Mesendoderm (in vitro differentiated cells): ENCODE measurements around the gene MAP2K7.

Source experiments
- DNase-seq: peaks from one replicate; pipeline ENCODE4 v3.0.0; 2013
- H2AK5ac ChIP-seq: 2 replicates; pipeline ENCODE4 v1.6.1; 2013; ENCODE audit warnings: low read length, inconsistent platforms
- H2BK120ac ChIP-seq: 2 replicates; pipeline ENCODE4 v1.6.1; 2013; ENCODE audit warnings: low read depth, mild to moderate bottlenecking, low read length, moderate library complexity, mixed read lengths
- H2BK15ac ChIP-seq: replicated peaks from 2 replicates; pipeline ENCODE4 v1.6.1; 2013; ENCODE audit warnings: low read depth, mild to moderate bottlenecking, moderate library complexity
- H2BK5ac ChIP-seq: 2 replicates; pipeline ENCODE4 v1.6.1; 2013; ENCODE audit warnings: low read length, inconsistent platforms
- H3K18ac ChIP-seq: 2 replicates; pipeline ENCODE4 v1.6.1; 2013; ENCODE audit warnings: mild to moderate bottlenecking, low read length, mixed read lengths
- H3K23ac ChIP-seq: one replicate; pipeline ENCODE4 v1.6.1; 2013; ENCODE audit warnings: low read length
- H3K27ac ChIP-seq: 2 replicates; pipeline ENCODE4 v1.5.1; 2013; ENCODE audit warnings: low read depth, mild to moderate bottlenecking, inconsistent platforms, low read length, moderate library complexity
- H3K27me3 ChIP-seq: 2 replicates; pipeline ENCODE4 v1.6.1; 2013; ENCODE audit warnings: low read length, control low read depth, mild to moderate bottlenecking, inconsistent platforms; ENCODE audit not compliant: insufficient read depth, poor library complexity
- H3K36me3 ChIP-seq: 2 replicates; pipeline ENCODE4 v1.6.1; 2013; ENCODE audit warnings: low read length, inconsistent platforms; ENCODE audit not compliant: control insufficient read depth, insufficient read depth
- H3K4ac ChIP-seq: one replicate; pipeline ENCODE4 v1.6.1; 2013; ENCODE audit warnings: low read depth, mild to moderate bottlenecking, low read length, moderate library complexity
- H3K4me1 ChIP-seq: 2 replicates; pipeline ENCODE4 v1.6.1; 2013; ENCODE audit warnings: low read depth, low read length, inconsistent platforms; ENCODE audit not compliant: control insufficient read depth
- H3K4me2 ChIP-seq: 2 replicates; pipeline ENCODE4 v1.6.1; 2013; ENCODE audit warnings: low read length
- H3K4me3 ChIP-seq: 2 replicates; pipeline ENCODE4 v1.5.1; 2013; ENCODE audit warnings: mild to moderate bottlenecking, low read length
- H3K56ac ChIP-seq: one replicate; pipeline ENCODE4 v1.6.1; 2013; ENCODE audit warnings: low read length
- H3K79me1 ChIP-seq: 2 replicates; pipeline ENCODE4 v1.6.1; 2013; ENCODE audit warnings: low read length, inconsistent platforms
- H3K79me2 ChIP-seq: 2 replicates; pipeline ENCODE4 v1.6.1; 2013; ENCODE audit warnings: mild to moderate bottlenecking, low read length; ENCODE audit not compliant: control insufficient read depth, insufficient read depth
- H3K9ac ChIP-seq: 2 replicates; pipeline ENCODE4 v1.6.1; 2013; ENCODE audit warnings: low read length, inconsistent platforms
- H4K5ac ChIP-seq: one replicate; pipeline ENCODE4 v1.6.1; 2013; ENCODE audit warnings: low read length
- H4K8ac ChIP-seq: one replicate; pipeline ENCODE4 v1.6.1; 2013; ENCODE audit warnings: low read depth, mild to moderate bottlenecking, control low read depth, low read length, moderate library complexity
- WGBS: extraction: QIAGEN DNeasy Blood & Tissue Kit; methylation state at CpG from one replicate; pipeline ENCODE4 v1.1.7; 2013; ENCODE audit warnings: low lambda C conversion rate, missing lambda C conversion rate; ENCODE audit not compliant: insufficient coverage; ENCODE audit errors: extremely low coverage; 5-methylcytosine and 5-hydroxymethylcytosine counted together

The MAP2K7 gene

DNA sequence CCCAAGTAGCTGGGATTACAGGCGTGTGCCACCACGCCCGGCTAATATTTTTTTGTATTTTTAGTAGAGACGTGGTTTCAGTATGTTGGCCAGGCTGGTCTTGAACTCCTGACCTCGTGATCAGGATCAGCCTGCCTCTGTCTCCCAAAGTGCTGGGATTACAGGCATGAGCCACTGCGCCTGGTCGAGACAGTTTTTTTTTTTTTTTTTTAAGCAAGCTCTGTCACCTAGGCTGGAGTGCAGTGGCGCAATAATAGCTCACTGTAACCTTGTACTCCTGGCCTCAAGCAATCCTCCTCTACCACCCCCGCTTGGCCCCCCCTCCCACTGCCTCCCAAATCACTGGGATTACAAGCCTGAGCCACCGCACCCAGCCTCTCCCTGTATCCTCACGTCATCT, 6.4 kb upstream of the MAP2K7 start:
- Histone ChIP-seq H2BK120ac (no peak overlapping the region), H3K56ac (no peak overlapping the region), H3K9ac (no peak overlapping the region), H3K27me3 (no peaks in the 10 kb centered on the region), H3K4me3 (no peak overlapping the region), H3K4me2 (no peak overlapping the region), H2BK15ac (no peak overlapping the region), H3K18ac (no peak overlapping the region), H3K79me2 (no peaks in the 10 kb centered on the region), H2AK5ac (no peak overlapping the region), H4K8ac (no peak overlapping the region), H3K79me1 (no peaks in the 10 kb centered on the region), H2BK5ac (no peak overlapping the region), H3K4me1 (no peaks in the 10 kb centered on the region), H3K36me3 (no peaks in the 10 kb centered on the region), H4K5ac (no peak overlapping the region), H3K4ac (no peak overlapping the region), H3K23ac (no peak overlapping the region), H3K27ac (no peak overlapping the region)
- WGBS = no CpG with 5 or more reads among the region's 11 CpGs
- DNase-seq = no peak

- Histone ChIP-seq H3K79me1 (no peaks in the 10 kb centered on the region), H4K5ac (no peak overlapping the region), H3K36me3 (no peaks in the 10 kb centered on the region), H3K4me1 (peaks cover 4% of the 10 kb centered on the region), H2BK120ac (no peak overlapping the region), H3K27ac (no peak overlapping the region), H3K56ac (no peak overlapping the region), H3K4ac (no peak overlapping the region), H3K9ac (no peak overlapping the region), H3K18ac (no peak overlapping the region), H3K79me2 (no peaks in the 10 kb centered on the region), H3K23ac (no peak overlapping the region), H3K4me2 (no peak overlapping the region), H3K4me3 (no peak overlapping the region), H2AK5ac (no peak overlapping the region), H3K27me3 (no peaks in the 10 kb centered on the region), H4K8ac (no peak overlapping the region), H2BK5ac (no peak overlapping the region), H2BK15ac (no peak overlapping the region)
- no peak for DNase-seq
- WGBS = no CpG with 5 or more reads among the region's 16 CpGs
Measured at GRCh38 chr19:7898967-7899366, 4.7 kb upstream of the MAP2K7 start.

- H3K18ac ChIP-seq = no peak overlapping the region
- WGBS = no CpG with 5 or more reads among the region's 34 CpGs
Measured at GRCh38 chr19:7899751-7900378, 3.8 kb upstream of the MAP2K7 start.

DNA sequence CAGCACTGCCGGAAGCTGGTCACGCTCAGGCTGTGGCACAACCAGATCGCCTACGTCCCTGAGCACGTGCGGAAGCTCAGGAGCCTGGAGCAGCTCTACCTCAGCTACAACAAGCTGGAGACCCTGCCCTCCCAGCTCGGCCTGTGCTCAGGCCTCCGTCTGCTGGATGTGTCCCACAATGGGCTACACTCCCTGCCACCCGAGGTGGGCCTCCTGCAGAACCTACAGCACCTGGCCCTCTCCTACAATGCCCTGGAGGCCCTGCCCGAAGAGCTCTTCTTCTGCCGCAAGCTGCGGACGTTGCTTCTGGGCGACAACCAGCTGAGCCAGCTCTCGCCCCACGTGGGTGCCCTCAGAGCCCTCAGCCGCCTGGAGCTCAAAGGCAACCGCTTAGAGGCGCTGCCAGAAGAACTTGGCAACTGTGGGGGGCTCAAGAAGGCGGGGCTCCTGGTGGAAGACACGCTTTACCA, 3.2 kb upstream of the MAP2K7 start:
- H4K8ac ChIP-seq = no peak overlapping the region
- H3K27ac ChIP-seq = no peak overlapping the region
- H3K18ac ChIP-seq = no peak overlapping the region
- H3K79me1 ChIP-seq = peaks cover 11% of the 10 kb centered on the region
- WGBS = no CpG with 5 or more reads among the region's 21 CpGs
- H3K36me3 ChIP-seq = no peaks in the 10 kb centered on the region
- H3K27me3 ChIP-seq = no peaks in the 10 kb centered on the region
- no peak for DNase-seq
- H2BK120ac ChIP-seq = no peak overlapping the region
- H2BK15ac ChIP-seq = no peak overlapping the region
- H2AK5ac ChIP-seq = no peak overlapping the region
- H3K56ac ChIP-seq = no peak overlapping the region
- H3K79me2 ChIP-seq = peaks cover 11% of the 10 kb centered on the region
- H3K4ac ChIP-seq = no peak overlapping the region
- peaks cover 6% of the 10 kb centered on the region for H3K4me1 ChIP-seq
- H4K5ac ChIP-seq = no peak overlapping the region
- H3K4me3 ChIP-seq = no peak overlapping the region
- no peak overlapping the region for H2BK5ac ChIP-seq
- no peak overlapping the region for H3K23ac ChIP-seq
- no peak overlapping the region for H3K4me2 ChIP-seq
- no peak overlapping the region for H3K9ac ChIP-seq

More at GRCh38 chr19:7899751-7900378, 3.8 kb upstream of the MAP2K7 start:
- no peak overlapping the region for H4K5ac ChIP-seq
- no peaks in the 10 kb centered on the region for H3K36me3 ChIP-seq
- no peak overlapping the region for H3K4me3 ChIP-seq
- no peak for DNase-seq
- no peak overlapping the region for H3K4me2 ChIP-seq
- H4K8ac ChIP-seq = no peak overlapping the region
- H3K56ac ChIP-seq = no peak overlapping the region
- no peak overlapping the region for H3K4ac ChIP-seq
- H3K27me3 ChIP-seq = no peaks in the 10 kb centered on the region
- H3K79me2 ChIP-seq = peaks cover 7% of the 10 kb centered on the region
- H2BK15ac ChIP-seq = no peak overlapping the region
- H2AK5ac ChIP-seq = no peak overlapping the region
- H2BK120ac ChIP-seq = no peak overlapping the region
- H3K79me1 ChIP-seq = peaks cover 7% of the 10 kb centered on the region
- no peak overlapping the region for H3K9ac ChIP-seq
- H3K4me1 ChIP-seq = peaks cover 5% of the 10 kb centered on the region
- no peak overlapping the region for H3K27ac ChIP-seq
- no peak overlapping the region for H3K23ac ChIP-seq
- no peak overlapping the region for H2BK5ac ChIP-seq

GRCh38 chr19:7900931-7901330, 2.7 kb upstream of the MAP2K7 start:
- no peaks in the 10 kb centered on the region for H3K27me3 ChIP-seq
- H2AK5ac ChIP-seq = no peak overlapping the region
- no peaks in the 10 kb centered on the region for H3K36me3 ChIP-seq
- DNase-seq = no peak
- H3K4me1 ChIP-seq = peaks cover 6% of the 10 kb centered on the region
- no peak overlapping the region for H3K9ac ChIP-seq
- H3K56ac ChIP-seq = peak overlapping the region; percentile 25
- peaks cover 11% of the 10 kb centered on the region for H3K79me1 ChIP-seq
- no peak overlapping the region for H2BK15ac ChIP-seq
- no peak overlapping the region for H3K18ac ChIP-seq
- no peak overlapping the region for H4K5ac ChIP-seq
- peaks cover 11% of the 10 kb centered on the region for H3K79me2 ChIP-seq
- no peak overlapping the region for H3K4me2 ChIP-seq
- WGBS = no CpG with 5 or more reads among the region's 3 CpGs
- no peak overlapping the region for H4K8ac ChIP-seq
- H2BK120ac ChIP-seq = no peak overlapping the region
- no peak overlapping the region for H2BK5ac ChIP-seq
- H3K4ac ChIP-seq = no peak overlapping the region
- no peak overlapping the region for H3K4me3 ChIP-seq
- no peak overlapping the region for H3K23ac ChIP-seq
- H3K27ac ChIP-seq = no peak overlapping the region

GRCh38 chr19:7901337-7901736, 2.3 kb upstream of the MAP2K7 start:
- peaks cover 12% of the 10 kb centered on the region for H3K79me1 ChIP-seq
- no peak overlapping the region for H4K5ac ChIP-seq
- no peaks in the 10 kb centered on the region for H3K27me3 ChIP-seq
- H2AK5ac ChIP-seq = no peak overlapping the region
- no peak overlapping the region for H3K56ac ChIP-seq
- H2BK120ac ChIP-seq = no peak overlapping the region
- no peak overlapping the region for H2BK5ac ChIP-seq
- DNase-seq = no peak
- no peak overlapping the region for H3K4me2 ChIP-seq
- H3K27ac ChIP-seq = no peak overlapping the region
- no peak overlapping the region for H3K4me3 ChIP-seq
- H4K8ac ChIP-seq = no peak overlapping the region
- H3K18ac ChIP-seq = no peak overlapping the region
- H3K9ac ChIP-seq = no peak overlapping the region
- H2BK15ac ChIP-seq = no peak overlapping the region
- no CpG with 5 or more reads among the region's 7 CpGs for WGBS
- no peak overlapping the region for H3K23ac ChIP-seq
- no peak overlapping the region for H3K4ac ChIP-seq
- H3K4me1 ChIP-seq = peaks cover 6% of the 10 kb centered on the region
- H3K79me2 ChIP-seq = peaks cover 11% of the 10 kb centered on the region
- no peaks in the 10 kb centered on the region for H3K36me3 ChIP-seq
